OCI-LY7 (cell line): ENCODE results near the gene SND1.

Source experiments
- CTCF ChIP-seq: fragments of 200-600 bp; sonication (generic); conservative IDR thresholded peaks from 2 replicates; pipeline ENCODE4 v1.5.1; 2014; ENCODE audit warnings: mild to moderate bottlenecking, antibody characterized with exemption, low read length, moderate library complexity, mixed read lengths
- EZH2phosphoT487 ChIP-seq: fragments of 200-600 bp; sonication (generic); IDR thresholded peaks from 2 replicates; pipeline ENCODE4 v1.6.1; 2018; ENCODE audit warnings: low read depth, borderline replicate concordance, mild to moderate bottlenecking, mixed run types, antibody characterized with exemption, low read length, moderate library complexity, mixed read lengths

- TF ChIP-seq CTCF (no peak), EZH2phosphoT487 (no peak)
Measured at GRCh38 chr7:127879942-127880341, 227.9 kb downstream of the SND1 start.
